PFSK-1 (cell line): ENCODE measurements around the gene PHACTR1.

ENCODE experiments used
- FOXP2 ChIP-seq: optimal IDR thresholded peaks from 2 replicates; pipeline ENCODE3; 2011; ENCODE audit warnings: borderline replicate concordance, control low read depth, inconsistent platforms; ENCODE audit not compliant: insufficient read depth; ENCODE audit errors: extremely low read length, extremely low read depth
- POLR2AphosphoS5 ChIP-seq: IDR thresholded peaks from 2 replicates; pipeline ENCODE4 v1.6.1; 2012; ENCODE audit warnings: low read depth, mild to moderate bottlenecking, control low read depth, low read length, moderate library complexity
- REST ChIP-seq, 2 experiments: IDR thresholded peaks; 2 replicates each; pipeline versions ENCODE4 v1.6.1 to v1.8.0; 2011 to 2012; ENCODE audit warnings: low read depth in 2 of 2, low read length in 2 of 2, control low read depth in 1 of 2, inconsistent platforms in 1 of 2, mild to moderate bottlenecking in 1 of 2, moderate library complexity in 1 of 2; ENCODE audit not compliant: insufficient read depth in 1 of 2
- SIN3A ChIP-seq: IDR thresholded peaks from 2 replicates; pipeline ENCODE4 v1.6.1; 2012; ENCODE audit warnings: mild to moderate bottlenecking, low read length, moderate library complexity, borderline replicate concordance; ENCODE audit not compliant: insufficient read depth
- TAF1 ChIP-seq: IDR thresholded peaks from 2 replicates; pipeline ENCODE4 v1.6.1; 2012; ENCODE audit warnings: low read length, control low read depth, borderline replicate concordance; ENCODE audit not compliant: insufficient read depth

Gene PHACTR1

GRCh38 chr6:13157293-13157692 is 440.7 kb downstream of the PHACTR1 start:
- TF ChIP-seq REST (IDR thresholded peaks at IDR 0.05; ENCODE audit: insufficient read depth in 1 of 2, low read depth in 2 of 2, low read length in 2 of 2): no peak
- no peak for TF ChIP-seq FOXP2
- TF ChIP-seq TAF1: no peak
- no peak for TF ChIP-seq POLR2AphosphoS5
- TF ChIP-seq SIN3A: no peak

- no peak for TF ChIP-seq POLR2AphosphoS5
- TF ChIP-seq FOXP2: no peak
- no peak for TF ChIP-seq TAF1
- TF ChIP-seq REST (IDR thresholded peaks at IDR 0.05; ENCODE audit: insufficient read depth in 1 of 2, low read depth in 2 of 2, low read length in 2 of 2): no peak
Observed at GRCh38 chr6:13159300-13159699, 442.7 kb downstream of the PHACTR1 start.

GRCh38 chr6:13163161-13163944 is 446.8 kb downstream of the PHACTR1 start:
- no peak for TF ChIP-seq TAF1
- TF ChIP-seq FOXP2: no peak
- TF ChIP-seq SIN3A: no peak

GRCh38 chr6:13164291-13164690 is 447.7 kb downstream of the PHACTR1 start:
- TF ChIP-seq POLR2AphosphoS5: no peak
- TF ChIP-seq TAF1: no peak
- no peak for TF ChIP-seq SIN3A

GRCh38 chr6:13165502-13166172 is 449.1 kb downstream of the PHACTR1 start:
- TF ChIP-seq POLR2AphosphoS5: no peak
- TF ChIP-seq FOXP2: no peak
- TF ChIP-seq SIN3A: no peak

GRCh38 chr6:13166269-13166668 is 449.7 kb downstream of the PHACTR1 start:
- TF ChIP-seq FOXP2 (no peak), REST (IDR thresholded peaks at IDR 0.05; ENCODE audit: insufficient read depth in 1 of 2, low read depth in 2 of 2, low read length in 2 of 2) (no peak), TAF1 (no peak), SIN3A (no peak), POLR2AphosphoS5 (no peak)
